Central memory CD8-positive, alpha-beta T cell (primary cell): ENCODE results near the gene NAT16.

Experiments
- ATAC-seq: fragments of 150-1000 bp; cut with Tn5 transposase; replicated peaks from 2 replicates; pipeline ENCODE4 v1.10.0; 2022; ENCODE audit warnings: mild to moderate bottlenecking, moderate FRiP score, moderate number of reproducible peaks; ENCODE audit not compliant: poor library complexity, severe bottlenecking; ENCODE audit errors: extremely low read depth
- DNase-seq, 2 donors: peaks; one replicate each; pipeline ENCODE4 v3.0.0; 2021; ENCODE audit warnings: low spot score in 2 of 2
- H3K27ac Mint-ChIP-seq: one replicate; pipeline ENCODE4 v1.8.0; 2022; ENCODE audit warnings: low read depth, mild to moderate bottlenecking, moderate library complexity, mixed read lengths
- H3K27me3 Mint-ChIP-seq: one replicate; pipeline ENCODE4 v1.8.0; 2022; ENCODE audit warnings: mixed read lengths
- H3K36me3 Mint-ChIP-seq: one replicate; pipeline ENCODE4 v1.8.0; 2022; ENCODE audit warnings: mild to moderate bottlenecking, moderate library complexity, mixed read lengths; ENCODE audit not compliant: insufficient read depth
- H3K4me1 Mint-ChIP-seq: one replicate; pipeline ENCODE4 v1.8.0; 2022; ENCODE audit warnings: mixed read lengths
- H3K4me3 Mint-ChIP-seq: one replicate; pipeline ENCODE4 v1.8.0; 2022; ENCODE audit warnings: mild to moderate bottlenecking, moderate library complexity, mixed read lengths
- H3K9me3 Mint-ChIP-seq: one replicate; pipeline ENCODE4 v1.8.0; 2022; ENCODE audit warnings: mixed read lengths

NAT16 gene

DNA sequence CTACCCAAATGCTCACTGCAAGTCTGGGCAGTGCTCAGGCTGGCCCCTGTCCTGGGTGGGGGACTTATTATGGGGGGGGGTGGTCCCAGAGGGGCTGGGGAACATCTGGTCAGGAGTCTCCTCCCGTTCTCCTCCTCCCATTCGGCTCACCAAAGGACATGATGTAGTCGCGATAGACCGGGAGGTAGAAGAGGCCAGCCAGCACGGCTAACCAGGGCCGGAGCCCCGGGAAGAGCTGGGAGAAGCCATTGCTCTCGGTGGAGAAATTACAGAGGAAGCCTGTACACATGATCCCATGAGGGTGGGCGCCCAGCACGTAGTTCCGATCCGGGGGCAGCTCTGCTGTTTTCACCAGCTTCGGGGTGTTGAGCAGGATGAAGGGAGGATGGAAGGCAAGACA lies 18.4 kb upstream of the NAT16 start:
- ATAC-seq (no peak), DNase-seq (no peak)
- Mint-ChIP-seq H3K36me3 (no peaks in the 10 kb centered on the region), H3K4me3 (no peak overlapping the region), H3K4me1 (peaks cover 5% of the 10 kb centered on the region), H3K27me3 (peaks cover 55% of the 10 kb centered on the region), H3K27ac (no peak overlapping the region), H3K9me3 (no peaks in the 10 kb centered on the region)

DNA sequence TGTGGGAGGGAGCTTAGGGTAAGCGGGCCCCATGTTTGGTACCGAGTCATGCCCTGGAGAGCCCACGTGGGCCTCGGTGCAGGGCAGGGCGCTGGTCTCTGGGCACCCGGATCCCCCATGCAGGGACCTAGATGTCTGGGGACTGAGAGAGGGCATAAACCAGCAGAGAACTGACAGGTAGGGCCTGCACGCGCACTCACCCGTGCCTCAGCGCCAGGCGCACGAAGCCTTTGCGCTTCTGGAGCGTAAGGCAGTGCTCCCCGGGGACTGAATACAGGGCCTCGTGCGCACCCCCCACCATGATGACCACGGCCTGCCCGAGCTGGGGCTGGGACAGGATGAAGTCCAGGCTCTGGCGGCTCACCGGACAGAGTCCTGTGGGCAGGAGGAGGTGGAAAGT lies 17.9 kb upstream of the NAT16 start:
- no peaks in the 10 kb centered on the region for H3K36me3 Mint-ChIP-seq

DNA sequence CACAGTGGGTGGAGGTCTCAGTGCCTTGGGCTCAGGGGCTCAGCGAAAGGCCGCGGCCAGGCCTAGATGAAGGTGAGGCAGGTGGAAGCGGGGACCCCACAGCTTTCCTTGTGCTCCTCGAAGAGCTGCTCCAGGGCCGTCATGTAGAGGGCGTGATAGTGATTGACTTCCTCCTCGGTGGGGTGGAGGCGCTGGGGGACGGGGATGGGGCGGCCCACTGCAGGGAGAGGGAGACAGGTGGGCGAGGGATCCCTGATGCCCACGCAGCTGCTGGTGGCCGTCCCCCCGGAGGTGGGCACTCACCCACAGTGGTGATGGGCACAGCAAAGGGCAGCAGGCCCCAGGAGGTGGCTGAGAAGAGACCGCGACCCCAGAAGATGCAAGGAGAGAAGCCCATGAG lies 15.8 kb upstream of the NAT16 start:
- no peak for DNase-seq
- no peak overlapping the region for H3K4me3 Mint-ChIP-seq
- no peaks in the 10 kb centered on the region for H3K36me3 Mint-ChIP-seq
- H3K27ac Mint-ChIP-seq: no peak overlapping the region
- peaks cover 30% of the 10 kb centered on the region for H3K27me3 Mint-ChIP-seq
- ATAC-seq: no peak
- H3K9me3 Mint-ChIP-seq: no peaks in the 10 kb centered on the region
- peaks cover 2% of the 10 kb centered on the region for H3K4me1 Mint-ChIP-seq

More for the DNA sequence above, 17.9 kb upstream of the NAT16 start:
- peaks cover 5% of the 10 kb centered on the region for H3K4me1 Mint-ChIP-seq
- peaks cover 51% of the 10 kb centered on the region for H3K27me3 Mint-ChIP-seq
- H3K27ac Mint-ChIP-seq: no peak overlapping the region
- H3K9me3 Mint-ChIP-seq: no peaks in the 10 kb centered on the region
- H3K4me3 Mint-ChIP-seq: no peak overlapping the region
- no peak for DNase-seq
- ATAC-seq: no peak

DNA sequence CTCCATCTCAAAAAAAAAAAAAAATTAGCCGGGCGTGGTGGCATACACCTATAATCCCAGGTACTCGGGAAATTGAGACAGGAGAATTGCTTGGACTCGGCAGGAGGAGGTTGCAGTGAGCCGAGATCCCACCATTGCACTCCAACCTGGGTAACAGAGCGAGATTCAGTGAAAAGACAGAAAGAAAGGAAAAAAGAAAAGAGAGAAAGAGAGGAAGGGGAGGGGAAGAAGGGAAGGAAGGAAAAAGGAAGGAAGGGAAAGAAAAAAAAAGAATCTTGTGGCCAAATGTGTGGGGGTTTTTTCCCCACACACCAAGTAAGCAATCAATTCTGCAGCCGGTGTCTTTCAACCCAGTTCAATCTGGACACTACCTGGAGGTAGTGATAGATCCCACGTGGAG lies 9.0 kb upstream of the NAT16 start:
- DNase-seq: no peak
- peaks cover 12% of the 10 kb centered on the region for H3K27me3 Mint-ChIP-seq
- H3K4me3 Mint-ChIP-seq: no peak overlapping the region
- H3K27ac Mint-ChIP-seq: no peak overlapping the region
- peaks cover 3% of the 10 kb centered on the region for H3K36me3 Mint-ChIP-seq
- no peaks in the 10 kb centered on the region for H3K9me3 Mint-ChIP-seq
- ATAC-seq: no peak
- H3K4me1 Mint-ChIP-seq: no peaks in the 10 kb centered on the region

DNA sequence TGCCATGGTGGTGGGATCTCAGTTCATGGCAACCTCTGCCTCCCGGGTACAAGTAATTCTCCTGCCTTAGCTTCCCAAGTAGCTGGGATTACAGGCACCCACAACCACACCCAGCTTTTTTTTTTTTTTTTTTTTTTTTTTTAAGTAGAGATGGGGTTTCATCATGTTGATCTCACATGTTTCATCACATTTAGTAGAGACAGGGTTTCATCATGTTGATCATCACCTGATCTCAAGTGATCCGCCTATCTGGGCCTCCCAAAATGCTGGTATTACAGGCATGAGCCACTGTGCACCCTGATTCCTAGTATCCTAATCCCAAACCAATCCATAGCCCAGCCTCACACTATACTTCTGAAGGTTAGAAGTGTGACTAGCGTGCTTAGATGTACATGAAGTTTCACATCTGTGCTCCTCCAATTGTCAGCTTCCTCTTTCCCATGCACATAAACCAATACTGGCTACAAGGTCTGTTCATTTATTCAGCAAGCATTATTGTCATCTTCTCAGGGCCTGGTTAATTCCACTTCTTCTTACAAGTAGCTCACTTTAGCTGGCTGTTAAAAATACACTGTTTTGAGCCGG lies 6.8 kb upstream of the NAT16 start:
- Mint-ChIP-seq H3K27me3 (peaks cover 24% of the 10 kb centered on the region), H3K9me3 (no peaks in the 10 kb centered on the region), H3K36me3 (peaks cover 3% of the 10 kb centered on the region), H3K4me1 (peaks cover 7% of the 10 kb centered on the region), H3K4me3 (no peak overlapping the region), H3K27ac (no peak overlapping the region)
- no peak for DNase-seq
- ATAC-seq: no peak

DNA sequence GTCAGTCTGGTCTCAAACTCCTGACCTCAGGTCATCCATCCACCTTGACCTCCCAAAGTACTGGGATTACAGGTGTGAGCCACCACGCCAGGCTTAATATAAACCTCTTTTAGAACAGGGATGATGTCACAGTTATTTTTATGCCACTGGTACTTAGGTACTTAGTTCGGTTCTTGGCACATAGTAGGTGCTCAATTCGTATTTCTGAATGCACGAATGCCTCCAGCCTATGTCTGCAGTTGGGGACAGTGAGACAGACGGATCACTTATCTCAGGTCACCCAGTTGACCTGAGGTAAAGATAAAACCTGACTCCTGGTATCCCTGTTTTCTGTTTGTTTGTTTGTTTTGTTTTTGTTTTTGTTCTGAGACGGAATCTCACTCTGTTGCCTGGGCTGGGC lies 6.1 kb upstream of the NAT16 start:
- H3K4me3 Mint-ChIP-seq: no peak overlapping the region
- H3K27me3 Mint-ChIP-seq: peaks cover 27% of the 10 kb centered on the region
- no peaks in the 10 kb centered on the region for H3K9me3 Mint-ChIP-seq
- no peak overlapping the region for H3K27ac Mint-ChIP-seq
- H3K36me3 Mint-ChIP-seq: peaks cover 3% of the 10 kb centered on the region
- DNase-seq (no peak), ATAC-seq (no peak)
- peaks cover 7% of the 10 kb centered on the region for H3K4me1 Mint-ChIP-seq

DNA sequence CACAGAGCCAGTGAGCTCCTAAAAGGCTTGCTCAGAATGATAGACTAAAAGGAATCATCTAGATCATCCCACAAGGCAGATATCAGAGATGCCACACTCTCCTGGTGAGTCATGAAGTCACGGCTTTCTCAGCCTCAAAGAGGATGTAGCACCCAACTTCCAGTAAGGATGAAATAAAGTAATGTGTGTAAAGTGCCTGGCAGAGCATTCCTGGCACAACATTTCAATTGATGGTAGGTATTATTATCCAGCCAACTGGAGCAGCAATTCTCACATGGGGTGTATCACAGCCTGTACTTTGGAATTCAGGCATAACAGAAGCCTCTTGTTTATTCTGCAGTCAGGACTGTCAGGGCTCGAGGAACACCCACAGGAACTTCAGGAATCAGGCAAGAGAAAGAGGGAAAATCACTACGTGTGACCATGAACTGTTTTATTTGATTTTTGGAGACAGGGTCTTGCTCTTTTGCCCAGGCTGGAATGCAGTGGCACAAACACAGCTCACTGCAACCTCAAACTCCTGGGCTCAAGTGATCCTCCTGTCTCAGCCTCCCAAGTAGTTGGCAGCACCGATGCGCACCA lies 5.3 kb upstream of the NAT16 start:
- Mint-ChIP-seq H3K4me3 (no peak overlapping the region), H3K4me1 (peaks cover 11% of the 10 kb centered on the region), H3K27ac (no peak overlapping the region), H3K9me3 (no peaks in the 10 kb centered on the region), H3K36me3 (peaks cover 3% of the 10 kb centered on the region), H3K27me3 (peaks cover 36% of the 10 kb centered on the region)
- DNase-seq: no peak
- ATAC-seq: no peak

DNA sequence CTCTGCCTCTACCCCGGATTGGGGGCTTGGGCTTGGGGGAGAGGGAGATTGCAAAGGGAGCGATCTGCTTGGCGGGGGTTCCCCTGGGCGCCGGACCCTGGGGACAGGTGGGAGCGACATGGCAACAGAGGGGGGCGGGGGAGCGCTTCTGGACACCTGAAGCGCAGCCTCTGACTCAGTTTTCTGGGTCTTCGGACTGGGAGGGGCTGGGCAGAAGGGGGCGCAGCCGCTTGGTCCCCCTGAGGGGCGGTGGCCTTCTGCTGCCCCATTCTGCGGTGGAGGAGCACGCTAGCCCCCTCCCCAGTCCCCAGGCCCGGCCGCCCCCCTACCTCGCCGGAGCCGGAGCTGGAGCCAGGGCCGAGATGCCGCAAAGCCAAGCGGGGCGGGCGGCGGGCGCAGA lies 380 bp downstream of the NAT16 start:
- Mint-ChIP-seq H3K27me3 (peaks cover 82% of the 10 kb centered on the region), H3K9me3 (no peaks in the 10 kb centered on the region), H3K4me1 (peaks cover 18% of the 10 kb centered on the region), H3K36me3 (no peaks in the 10 kb centered on the region), H3K27ac (no peak overlapping the region), H3K4me3 (no peak overlapping the region)
- ATAC-seq (no peak), DNase-seq (no peak)

DNA sequence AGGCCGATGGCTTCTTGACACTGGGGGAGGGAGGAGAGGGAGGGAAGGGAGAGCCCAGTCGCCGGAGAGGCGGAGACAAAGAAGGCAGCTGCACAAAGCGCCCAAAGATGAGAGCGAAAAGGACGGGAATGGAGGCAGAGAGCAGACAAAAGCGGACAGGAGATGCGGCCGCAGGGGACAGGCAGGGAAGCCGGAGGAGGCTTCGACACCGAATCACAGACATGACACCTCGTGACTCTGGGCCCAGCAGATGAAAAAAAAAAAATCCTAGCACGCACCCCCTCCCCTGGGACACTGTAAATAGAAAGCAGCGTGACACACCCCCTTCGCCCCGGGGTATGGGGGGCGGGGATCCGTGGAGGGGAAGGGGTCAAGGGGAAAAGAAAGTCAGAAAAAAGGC lies 976 bp downstream of the NAT16 start:
- ATAC-seq (no peak), DNase-seq (no peak)
- H3K9me3 Mint-ChIP-seq: no peaks in the 10 kb centered on the region
- peaks cover 2% of the 10 kb centered on the region for H3K36me3 Mint-ChIP-seq
- H3K4me3 Mint-ChIP-seq: peak overlapping the region; percentile 16
- no peak overlapping the region for H3K27ac Mint-ChIP-seq
- peaks cover 82% of the 10 kb centered on the region for H3K27me3 Mint-ChIP-seq
- peaks cover 22% of the 10 kb centered on the region for H3K4me1 Mint-ChIP-seq

DNA sequence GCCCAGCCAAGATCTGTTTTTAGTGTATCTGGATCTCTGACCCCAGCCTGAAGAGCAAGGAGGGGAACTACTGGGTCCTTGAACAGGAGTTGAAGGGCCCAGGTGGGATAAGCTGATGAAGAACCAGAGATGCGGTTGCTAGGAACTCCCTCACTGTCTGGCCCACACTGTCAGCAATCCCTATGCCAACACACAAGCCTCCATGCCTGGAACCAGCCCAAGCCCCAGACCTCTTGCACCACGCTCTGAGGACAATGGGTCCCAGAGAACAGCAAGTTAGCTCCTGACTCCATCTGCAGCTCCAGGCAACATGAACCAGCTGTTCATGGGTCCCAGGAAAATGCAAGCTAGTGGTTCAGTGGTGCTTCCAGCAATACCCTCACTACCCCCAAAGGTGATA lies 2.4 kb downstream of the NAT16 start:
- H3K27ac Mint-ChIP-seq: no peak overlapping the region
- no peak for ATAC-seq
- no peak for DNase-seq
- H3K4me1 Mint-ChIP-seq: peaks cover 33% of the 10 kb centered on the region
- peaks cover 2% of the 10 kb centered on the region for H3K36me3 Mint-ChIP-seq
- H3K4me3 Mint-ChIP-seq: no peak overlapping the region
- no peaks in the 10 kb centered on the region for H3K9me3 Mint-ChIP-seq
- peaks cover 93% of the 10 kb centered on the region for H3K27me3 Mint-ChIP-seq

DNA sequence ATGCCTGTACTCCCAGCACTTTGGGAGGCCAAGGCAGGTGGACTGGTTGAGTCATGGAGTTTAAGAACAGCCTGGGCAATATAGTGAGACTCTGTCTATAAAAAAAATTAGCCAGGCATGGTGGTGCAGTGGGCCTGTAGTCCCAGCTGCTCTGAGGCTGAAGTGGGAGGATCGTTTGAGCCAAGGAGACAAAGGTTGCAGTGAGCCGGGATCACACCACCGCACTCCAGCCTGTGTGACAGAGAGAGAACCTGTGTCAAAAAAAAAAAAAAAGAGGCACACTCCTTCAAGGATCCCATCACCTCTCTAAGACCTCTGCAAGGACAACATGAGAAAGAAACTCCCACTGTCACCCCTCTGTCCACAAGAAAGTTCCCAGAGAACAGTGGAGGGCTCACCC lies 4.4 kb downstream of the NAT16 start:
- H3K36me3 Mint-ChIP-seq: peaks cover 13% of the 10 kb centered on the region
- ATAC-seq (no peak), DNase-seq (no peak)
- peaks cover 97% of the 10 kb centered on the region for H3K27me3 Mint-ChIP-seq
- H3K9me3 Mint-ChIP-seq: no peaks in the 10 kb centered on the region
- H3K4me3 Mint-ChIP-seq: no peak overlapping the region
- H3K27ac Mint-ChIP-seq: no peak overlapping the region
- peaks cover 42% of the 10 kb centered on the region for H3K4me1 Mint-ChIP-seq

DNA sequence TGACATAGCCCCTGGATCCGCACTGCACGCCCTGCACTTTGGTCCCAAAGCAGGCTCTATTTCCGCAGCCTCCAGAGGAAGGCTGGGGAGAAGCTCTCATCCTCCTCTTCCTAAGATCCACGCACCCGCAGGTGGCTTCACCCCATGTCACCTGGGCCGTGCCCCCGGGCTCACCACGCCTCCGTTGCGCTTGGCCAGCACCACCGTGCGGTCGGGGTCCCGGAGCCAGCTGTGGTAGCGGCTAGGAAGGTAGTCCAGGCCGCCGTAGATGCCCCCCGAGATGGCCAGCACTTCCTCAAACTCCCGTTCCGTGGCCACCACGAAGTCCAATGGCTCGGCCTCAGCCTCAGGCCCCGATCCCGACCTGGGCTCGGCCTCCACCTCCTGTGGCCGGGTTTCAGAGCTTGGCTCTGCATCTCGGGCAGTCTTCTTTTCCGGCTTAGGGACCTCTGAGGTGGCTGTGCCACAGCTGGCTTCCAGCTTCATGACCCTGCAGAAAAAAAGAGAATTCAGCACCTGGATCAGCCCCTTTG lies 5.7 kb downstream of the NAT16 start:
- Mint-ChIP-seq H3K4me1 (peaks cover 47% of the 10 kb centered on the region), H3K9me3 (no peaks in the 10 kb centered on the region), H3K27me3 (peaks cover 98% of the 10 kb centered on the region), H3K4me3 (peak overlapping the region; percentile 43), H3K36me3 (peaks cover 14% of the 10 kb centered on the region), H3K27ac (no peak overlapping the region)
- no peak for DNase-seq
- no peak for ATAC-seq

DNA sequence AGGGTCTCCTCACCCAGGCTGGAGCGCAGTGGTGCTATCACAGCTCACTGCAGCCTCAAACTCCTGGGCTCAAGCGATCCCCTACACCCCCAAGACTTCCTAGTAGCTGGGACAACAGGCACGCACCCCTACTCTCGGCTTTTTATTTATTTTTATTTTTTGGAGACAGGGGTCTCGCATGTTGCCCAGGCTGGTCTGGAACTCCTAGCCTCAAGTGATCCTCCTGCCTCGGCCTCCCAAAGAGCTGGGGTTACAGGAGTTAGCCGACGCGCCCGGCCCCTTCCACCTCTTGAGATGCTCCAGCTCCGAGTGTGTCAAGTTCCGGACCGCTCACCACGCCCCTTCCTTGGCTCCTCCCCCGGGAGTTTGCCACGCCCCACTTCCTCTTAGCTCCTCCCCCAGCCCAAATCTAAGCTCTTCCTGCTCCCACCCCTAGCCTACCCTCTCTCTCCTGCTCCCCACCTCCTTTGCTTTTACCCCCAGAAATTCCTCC lies 6.3 kb downstream of the NAT16 start:
- peaks cover 16% of the 10 kb centered on the region for H3K36me3 Mint-ChIP-seq
- peaks cover 45% of the 10 kb centered on the region for H3K4me1 Mint-ChIP-seq
- no peaks in the 10 kb centered on the region for H3K9me3 Mint-ChIP-seq
- H3K27ac Mint-ChIP-seq: peak overlapping the region; percentile 58
- ATAC-seq (peak; percentile 52), DNase-seq (peak; percentile 44 to 58)
- H3K4me3 Mint-ChIP-seq: peak overlapping the region; percentile 43
- H3K27me3 Mint-ChIP-seq: peaks cover 98% of the 10 kb centered on the region
